IMR-90 (cell line): Measurements from ENCODE around the gene PMM2. TPM values are rescaled to one million over a fixed set of nuclear protein-coding genes. Genes with fewer than 3 reads are reported as not detected.

Source experiments
- ATAC-seq: fragments of 200-7000 bp; cut with Tn5 transposase; 2 replicates; pipeline ENCODE4 v1.9.1; 2020; ENCODE audit warnings: low read depth, mild to moderate bottlenecking, moderate library complexity
- BruUV-seq: library from RNA; stranded (reverse); fragments of 400-500 nt; replicated peaks from 2 replicates; lab custom pipeline; 2021; lab: Mats Ljungman, UMichigan
- CTCF ChIA-PET: fragments of 300-600 bp; formaldehyde crosslinking; extraction: SDS; loops from one replicate; lab custom pipeline; 2021; ENCODE audit warnings: antibody characterized with exemption; lab: Yijun Ruan, JAX
- POLR2A ChIA-PET: fragments of 300-600 bp; sonication (Branson Sonifier 250); formaldehyde crosslinking; loops from one replicate; lab custom pipeline; 2022; ENCODE audit warnings: antibody characterized with exemption; ENCODE audit not compliant: unreplicated experiment; lab: Charles Lee
- DNase-seq: peaks from one replicate; pipeline ENCODE4 v3.0.0; 2013
- H2AFZ ChIP-seq: replicated peaks from 2 replicates; pipeline ENCODE3; 2013; ENCODE audit warnings: low read length, mild to moderate bottlenecking; ENCODE audit not compliant: poor library complexity
- H2AK5ac ChIP-seq: 2 replicates; pipeline ENCODE4 v1.6.1; 2013; ENCODE audit warnings: low read depth, low read length, inconsistent platforms
- H2AK9ac ChIP-seq: replicated peaks from 2 replicates; pipeline ENCODE3; 2013; ENCODE audit warnings: mild to moderate bottlenecking, low read depth, low read length, moderate library complexity; ENCODE audit not compliant: poor library complexity
- H2BK120ac ChIP-seq: 2 replicates; pipeline ENCODE4 v1.6.1; 2013; ENCODE audit warnings: low read depth, low read length, inconsistent platforms
- H2BK15ac ChIP-seq: 3 replicates; pipeline ENCODE4 v1.6.1; 2013; ENCODE audit warnings: low read depth, low read length, inconsistent platforms
- H2BK20ac ChIP-seq: 2 replicates; pipeline ENCODE4 v1.6.1; 2013; ENCODE audit warnings: low read depth, mild to moderate bottlenecking, inconsistent platforms, low read length, moderate library complexity
- H2BK5ac ChIP-seq: 2 replicates; pipeline ENCODE4 v1.6.1; 2013; ENCODE audit warnings: mild to moderate bottlenecking, low read depth, low read length, inconsistent platforms; ENCODE audit not compliant: poor library complexity, severe bottlenecking
- H3K14ac ChIP-seq: replicated peaks from 2 replicates; pipeline ENCODE4 v1.6.1; 2013; ENCODE audit warnings: low read depth, low read length, inconsistent platforms
- H3K18ac ChIP-seq: 2 replicates; pipeline ENCODE4 v1.6.1; 2013; ENCODE audit warnings: low read depth, low read length, control low read depth
- H3K23ac ChIP-seq: 2 replicates; pipeline ENCODE4 v1.6.1; 2013; ENCODE audit warnings: low read depth, low read length, inconsistent platforms
- H3K27ac ChIP-seq: 2 replicates; pipeline ENCODE4 v1.5.1; 2013; ENCODE audit warnings: mild to moderate bottlenecking, control low read depth, low read length; ENCODE audit not compliant: insufficient read depth
- H3K27me3 ChIP-seq: 2 replicates; pipeline ENCODE4 v1.6.1; 2013; ENCODE audit warnings: low read length; ENCODE audit not compliant: control insufficient read depth, insufficient read depth
- H3K36me3 ChIP-seq: 2 replicates; pipeline ENCODE4 v1.6.1; 2013; ENCODE audit warnings: low read length, mixed read lengths; ENCODE audit not compliant: control insufficient read depth, insufficient read depth
- H3K4ac ChIP-seq: 2 replicates; pipeline ENCODE4 v1.6.1; 2013; ENCODE audit warnings: low read depth, low read length, inconsistent platforms
- H3K4me1 ChIP-seq: 2 replicates; pipeline ENCODE4 v1.6.1; 2013; ENCODE audit warnings: low read length, mixed read lengths; ENCODE audit not compliant: control insufficient read depth, insufficient read depth
- H3K4me2 ChIP-seq: 2 replicates; pipeline ENCODE4 v1.6.1; 2013; ENCODE audit warnings: low read depth, mild to moderate bottlenecking, control low read depth, low read length, moderate library complexity
- H3K4me3 ChIP-seq: 2 replicates; pipeline ENCODE4 v1.5.1; 2013; ENCODE audit warnings: low read depth, mild to moderate bottlenecking, control low read depth, low read length, moderate library complexity; ENCODE audit not compliant: insufficient read depth
- H3K56ac ChIP-seq: 2 replicates; pipeline ENCODE4 v1.6.1; 2013; ENCODE audit warnings: low read length, inconsistent platforms; ENCODE audit not compliant: insufficient read depth; ENCODE audit errors: extremely low read depth
- H3K79me1 ChIP-seq, 2 experiments: 2 replicates each; pipeline ENCODE4 v1.6.1; 2013; ENCODE audit warnings: low read length in 2 of 2, inconsistent platforms in 1 of 2, low read depth in 1 of 2
- H3K9ac ChIP-seq: 2 replicates; pipeline ENCODE4 v1.6.1; 2013; ENCODE audit warnings: low read depth, low read length, control low read depth
- H3K9me1 ChIP-seq: 2 replicates; pipeline ENCODE4 v1.6.1; 2013; ENCODE audit warnings: low read length, inconsistent platforms; ENCODE audit not compliant: insufficient read depth
- H3K9me3 ChIP-seq: 2 replicates; pipeline ENCODE4 v1.6.1; 2013; ENCODE audit warnings: low read length; ENCODE audit not compliant: control insufficient read depth, insufficient read depth
- H4K20me1 ChIP-seq: 2 replicates; pipeline ENCODE4 v1.6.1; 2013; ENCODE audit warnings: low read length, inconsistent platforms; ENCODE audit not compliant: insufficient read depth
- H4K5ac ChIP-seq: 2 replicates; pipeline ENCODE4 v1.6.1; 2013; ENCODE audit warnings: mild to moderate bottlenecking, low read depth, low read length, control low read depth
- H4K8ac ChIP-seq, 2 experiments: 2 replicates each; pipeline ENCODE4 v1.6.1; 2013; ENCODE audit warnings: low read depth in 2 of 2, low read length in 2 of 2, control low read depth in 1 of 2, inconsistent platforms in 1 of 2
- H4K91ac ChIP-seq: 2 replicates; pipeline ENCODE4 v1.6.1; 2013; ENCODE audit warnings: low read depth, low read length, inconsistent platforms; ENCODE audit not compliant: insufficient read depth
- CEBPB ChIP-seq: IDR thresholded peaks from 2 replicates; pipeline ENCODE4 v1.6.1; 2012; ENCODE audit warnings: low read depth, low read length, improper control_type of control experiment
- ELK1 ChIP-seq: fragments of 150-350 bp; IDR thresholded peaks from 2 replicates; pipeline ENCODE4 v1.6.1; 2016; ENCODE audit warnings: low read depth, mild to moderate bottlenecking, low read length, moderate library complexity, borderline replicate concordance
- FOS ChIP-seq: fragments of 150-350 bp; IDR thresholded peaks from 2 replicates; pipeline ENCODE4 v1.6.1; 2016; ENCODE audit warnings: low read depth, low read length
- POLR2A ChIP-seq: IDR thresholded peaks from 2 replicates; pipeline ENCODE4 v1.6.1; 2012; ENCODE audit warnings: mild to moderate bottlenecking, low read depth, low read length
- RAD21 ChIP-seq: IDR thresholded peaks from 2 replicates; pipeline ENCODE4 v1.6.1; 2012; ENCODE audit warnings: low read length, improper control_type of control experiment
- RFX5 ChIP-seq: IDR thresholded peaks from 2 replicates; pipeline ENCODE4 v1.8.0; 2012; ENCODE audit warnings: low read depth, mild to moderate bottlenecking, low read length, moderate library complexity
- SMC3 ChIP-seq: fragments of 150-350 bp; IDR thresholded peaks from 2 replicates; pipeline ENCODE4 v1.6.1; 2016; ENCODE audit warnings: low read depth, mild to moderate bottlenecking, antibody characterized with exemption, low read length, moderate library complexity
- USF2 ChIP-seq: fragments of 150-350 bp; IDR thresholded peaks from 2 replicates; pipeline ENCODE4 v1.6.1; 2017; ENCODE audit warnings: mild to moderate bottlenecking, antibody characterized with exemption, low read length, low read depth
- WGBS, 2 experiments: methylation state at CpG; one replicate each; pipeline versions ENCODE4 v1.1.5 to v1.1.7; 2013; ENCODE audit warnings: missing lambda C conversion rate in 2 of 2; ENCODE audit not compliant: insufficient read length in 1 of 2; ENCODE audit errors: extremely low coverage in 2 of 2; 5-methylcytosine and 5-hydroxymethylcytosine counted together
- dilution Hi-C: fragments of 300-500 bp; cut with HindIII; formaldehyde crosslinking; loops from one replicate; pipeline ENCODE4 v1.14.3; 2018; ENCODE audit warnings: low sequenced_read_pairs; ENCODE audit not compliant: unreplicated experiment
- in situ Hi-C: fragments of 300-500 bp; cut with MboI; formaldehyde crosslinking; loops from 3 replicates; pipeline ENCODE4 v1.14.3; 2019; ENCODE audit warnings: low sequenced_read_pairs, inconsistent platforms, mixed read lengths
- intact Hi-C: fragments of 100-400 bp; cut with micrococcal nuclease; formaldehyde crosslinking; loops from 2 replicates; pipeline ENCODE4 v1.10.0; 2022
- polyA plus RNA-seq, 3 experiments: library from polyadenylated mRNA; depleted of rRNA; stranded (reverse); fragments of >200 nt; gene quantifications; 2 replicates each; pipeline ENCODE4 v1.2.3, GENCODE V29; 2012; ENCODE audit warnings: low replicate concordance in 1 of 3
- total RNA-seq: library from RNA; depleted of rRNA; stranded (reverse); fragments of >200 nt; gene quantifications from 2 replicates; pipeline ENCODE4 v1.2.3, GENCODE V29; 2012

The PMM2 gene
- total and polyA plus RNA-seq, 2 of the 4 experiments (the other 2 are of a cell fraction), result 25.8 to 38.9 TPM

GRCh38 chr16:8758022-8758421, 39.6 kb upstream of the PMM2 start:
- Histone ChIP-seq H3K14ac (no peak overlapping the region), H4K8ac (no peak overlapping the region), H3K27me3 (no peaks in the 10 kb centered on the region), H3K56ac (no peak overlapping the region), H3K79me1 (no peaks in the 10 kb centered on the region), H2AK5ac (no peak overlapping the region), H3K4me3 (no peak overlapping the region), H3K4me1 (no peaks in the 10 kb centered on the region), H2AK9ac (no peak overlapping the region), H2AFZ (no peak overlapping the region), H2BK15ac (no peak overlapping the region), H3K36me3 (no peaks in the 10 kb centered on the region), H3K27ac (no peak overlapping the region), H3K18ac (no peak overlapping the region), H4K91ac (no peak overlapping the region), H3K9ac (no peak overlapping the region), H3K4ac (no peak overlapping the region), H3K9me1 (no peaks in the 10 kb centered on the region), H2BK5ac (no peak overlapping the region), H4K5ac (no peak overlapping the region), H3K23ac (no peak overlapping the region), H3K4me2 (no peak overlapping the region), H3K9me3 (no peaks in the 10 kb centered on the region), H4K20me1 (no peaks in the 10 kb centered on the region), H2BK120ac (no peak overlapping the region), H2BK20ac (no peak overlapping the region)
- WGBS, 2 experiments, result 67% methylated on average over 3 of the region's 6 CpGs; no CpG with 5 or more reads in 1 of the 2 experiments
- ATAC-seq (no peak), DNase-seq (no peak)
- TF ChIP-seq CEBPB (no peak), FOS (no peak), SMC3 (no peak), RFX5 (no peak), RAD21 (no peak), USF2 (no peak), ELK1 (no peak), POLR2A (no peak)
- in situ Hi-C loops (no loop called here), intact Hi-C loops (no loop called here), dilution Hi-C loops (no loop called here)
- POLR2A ChIA-PET, result no interaction called here
- CTCF ChIA-PET, result no interaction called here
- no TSS peak for BruUV-seq
